SK-N-SH (cell line): ENCODE data around the gene B3GNT7. TPM values are rescaled to one million over a fixed set of nuclear protein-coding genes. Genes with fewer than 3 reads are reported as not detected.

Source experiments
- CTCF ChIA-PET: fragments of 300-600, 350-600 bp; formaldehyde crosslinking; extraction: SDS; loops from one replicate; lab custom pipeline; 2021; lab: Yijun Ruan, JAX
- POLR2A ChIA-PET: fragments of 350-600 bp; sonication (Branson Sonifier 250); formaldehyde crosslinking; extraction: SDS; loops from one replicate; lab custom pipeline; 2020; ENCODE audit warnings: antibody characterized with exemption, inconsistent platforms; lab: Yijun Ruan, JAX
- DNase-seq: peaks from one replicate; pipeline ENCODE4 v3.0.0; 2012
- H2AFZ ChIP-seq: fragments of 200-600 bp; sonication (generic); 2 replicates; pipeline ENCODE4 v1.8.1; 2016; ENCODE audit warnings: antibody characterized with exemption, mild to moderate bottlenecking, low read depth
- H3F3A ChIP-seq: fragments of 200-600 bp; sonication (generic); replicated peaks from 2 replicates; pipeline ENCODE3; 2016; ENCODE audit warnings: antibody characterized with exemption, mild to moderate bottlenecking; ENCODE audit not compliant: insufficient read depth
- H3K27ac ChIP-seq, 2 experiments: fragments of 200-500 bp in 1 of 2; fragments of 200-600 bp in 1 of 2; sonication (Bioruptor generic) in 1 of 2; sonication (generic), shearing (Covaris generic) in 1 of 2; 2 replicates each; pipeline versions ENCODE4 v1.5.1 to v1.6.1; 2014 to 2016; ENCODE audit warnings: low read depth in 2 of 2, inconsistent platforms in 1 of 2, low read length in 1 of 2, mild to moderate bottlenecking in 1 of 2, mixed read lengths in 1 of 2
- H3K27me3 ChIP-seq: fragments of 200-600 bp; sonication (generic), shearing (Covaris generic); 2 replicates; pipeline ENCODE4 v1.6.1; 2016; ENCODE audit warnings: mixed run types; ENCODE audit not compliant: insufficient read depth
- H3K36me3 ChIP-seq, 2 experiments: fragments of 200-500 bp in 1 of 2; fragments of 200-600 bp in 1 of 2; sonication (Bioruptor generic) in 1 of 2; sonication (generic) in 1 of 2; replicated peaks in 1 of 2; 2 replicates each; pipeline versions ENCODE3 to v1.5.1; 2014 to 2016; ENCODE audit warnings: low read length in 1 of 2, mild to moderate bottlenecking in 1 of 2; ENCODE audit not compliant: insufficient read depth in 2 of 2, control insufficient read depth in 1 of 2
- H3K4me1 ChIP-seq, 2 experiments: fragments of 200-500 bp in 1 of 2; fragments of 200-600 bp in 1 of 2; sonication (Bioruptor generic) in 1 of 2; sonication (generic), shearing (Covaris generic) in 1 of 2; 2 replicates each; pipeline versions ENCODE4 v1.5.1 to v1.6.1; 2014 to 2016; ENCODE audit warnings: low read depth in 1 of 2, low read length in 1 of 2, mixed run types in 1 of 2; ENCODE audit not compliant: insufficient read depth in 2 of 2, control insufficient read depth in 1 of 2
- H3K4me2 ChIP-seq: fragments of 200-600 bp; sonication (generic), shearing (Covaris generic); 2 replicates; pipeline ENCODE4 v1.6.1; 2017; ENCODE audit warnings: mixed run types
- H3K4me3 ChIP-seq, 2 experiments: fragments of 200-500 bp in 1 of 2; fragments of 200-600 bp in 1 of 2; sonication (Bioruptor generic) in 1 of 2; sonication (generic), shearing (Covaris generic) in 1 of 2; 2 replicates each; pipeline versions ENCODE4 v1.5.1 to v1.8.1; 2014 to 2016; ENCODE audit warnings: low read depth in 2 of 2, inconsistent platforms in 1 of 2, low read length in 1 of 2, mild to moderate bottlenecking in 1 of 2, mixed read lengths in 1 of 2, moderate library complexity in 1 of 2
- H3K79me2 ChIP-seq: fragments of 200-600 bp; sonication (generic); 2 replicates; pipeline ENCODE4 v1.8.1; 2017; ENCODE audit warnings: mild to moderate bottlenecking; ENCODE audit not compliant: insufficient read depth
- H3K9ac ChIP-seq: fragments of 200-600 bp; sonication (generic); 2 replicates; pipeline ENCODE4 v1.6.1; 2017; ENCODE audit warnings: mixed run types
- H3K9me2 ChIP-seq: fragments of 200-600 bp; sonication (generic); 2 replicates; pipeline ENCODE4 v1.6.1; 2017; ENCODE audit warnings: mixed run types
- H3K9me3 ChIP-seq: fragments of 200-600 bp; sonication (generic); 2 replicates; pipeline ENCODE4 v1.6.1; 2017; ENCODE audit warnings: mixed run types, mild to moderate bottlenecking, moderate library complexity
- H4K20me1 ChIP-seq: fragments of 200-600 bp; sonication (generic); 2 replicates; pipeline ENCODE4 v1.6.1; 2017; ENCODE audit warnings: mild to moderate bottlenecking, mixed run types; ENCODE audit not compliant: insufficient read depth
- CHD2 ChIP-seq: fragments of 150-350 bp; IDR thresholded peaks from 2 replicates; pipeline ENCODE4 v1.6.1; 2018; ENCODE audit warnings: low read length; ENCODE audit not compliant: partially characterized antibody
- ELF1 ChIP-seq: IDR thresholded peaks from 2 replicates; pipeline ENCODE4 v1.4.0; 2012
- EZH2phosphoT487 ChIP-seq: fragments of 200-600 bp; sonication (generic); IDR thresholded peaks from 2 replicates; pipeline ENCODE4 v1.6.1; 2017; ENCODE audit warnings: low read depth, mixed run types, mild to moderate bottlenecking, antibody characterized with exemption, moderate library complexity, borderline replicate concordance
- FOSL2 ChIP-seq: IDR thresholded peaks from 2 replicates; pipeline ENCODE4 v1.4.0; 2012; ENCODE audit warnings: low read depth, mild to moderate bottlenecking, moderate library complexity, borderline replicate concordance
- GATA2 ChIP-seq: sonication (generic); formaldehyde crosslinking; IDR thresholded peaks from 2 replicates; pipeline ENCODE4 v1.5.0; 2020; ENCODE audit warnings: mild to moderate bottlenecking, missing genetic modification reagents
- MEF2A ChIP-seq: IDR thresholded peaks from 2 replicates; pipeline ENCODE4 v1.4.0; 2012; ENCODE audit warnings: low read depth, borderline replicate concordance
- NFIC ChIP-seq: IDR thresholded peaks from 2 replicates; pipeline ENCODE4 v1.4.0; 2012; ENCODE audit warnings: borderline replicate concordance
- POLR2AphosphoS5 ChIP-seq: IDR thresholded peaks from 2 replicates; pipeline ENCODE4 v1.6.1; 2012; ENCODE audit warnings: low read depth, low read length
- RFX5 ChIP-seq: IDR thresholded peaks from 2 replicates; pipeline ENCODE4 v1.6.1; 2012; ENCODE audit warnings: mild to moderate bottlenecking, improper control_type of control experiment, low read length
- RXRA ChIP-seq: IDR thresholded peaks from 2 replicates; pipeline ENCODE4 v1.4.0; 2012; ENCODE audit warnings: low read depth, mild to moderate bottlenecking, borderline replicate concordance
- TAF1 ChIP-seq: IDR thresholded peaks from 2 replicates; pipeline ENCODE4 v1.6.1; 2012; ENCODE audit warnings: low read depth, mild to moderate bottlenecking, low read length, moderate library complexity, borderline replicate concordance
- TCF12 ChIP-seq: IDR thresholded peaks from 2 replicates; pipeline ENCODE4 v1.4.0; 2012
- TEAD4 ChIP-seq: IDR thresholded peaks from 2 replicates; pipeline ENCODE4 v1.4.0; 2012; ENCODE audit warnings: mild to moderate bottlenecking, borderline replicate concordance; ENCODE audit not compliant: insufficient read depth
- YY1 ChIP-seq: IDR thresholded peaks from 2 replicates; pipeline ENCODE4 v1.4.0; 2012; ENCODE audit warnings: low read depth, mild to moderate bottlenecking
- WGBS: methylation state at CpG from one replicate; pipeline ENCODE4 v1.1.6; 2017; ENCODE audit warnings: low lambda C conversion rate; 5-methylcytosine and 5-hydroxymethylcytosine counted together
- polyA plus RNA-seq, 3 experiments: library from polyadenylated mRNA; depleted of rRNA; stranded (reverse); fragments of >200 nt; gene quantifications; 2 replicates each; pipeline ENCODE4 v1.2.3, GENCODE V29; 2012
- TF ChIP-seq, protein P1 (sequence below): fragments of 150-350 bp; IDR thresholded peaks from 2 replicates; pipeline ENCODE4 v1.6.1; 2016; ENCODE audit warnings: mild to moderate bottlenecking, low read depth, low read length
- TF ChIP-seq, protein P2 (sequence below): IDR thresholded peaks from 2 replicates; pipeline ENCODE4 v1.4.0; 2012; ENCODE audit warnings: low read depth, borderline replicate concordance
- TF ChIP-seq, protein P3 (sequence below): fragments of 150-350 bp; IDR thresholded peaks from 2 replicates; pipeline ENCODE4 v1.6.1; 2017; ENCODE audit warnings: antibody characterized with exemption, low read length, low read depth, borderline replicate concordance
- TF ChIP-seq, protein P4 (sequence below): IDR thresholded peaks from 2 replicates; pipeline ENCODE4; 2012
- TF ChIP-seq, protein P5 (sequence below): fragments of 200-600 bp; sonication (generic); IDR thresholded peaks from 2 replicates; pipeline ENCODE4 v1.6.1; 2017; ENCODE audit warnings: antibody characterized with exemption, mild to moderate bottlenecking, moderate library complexity
- TF ChIP-seq, protein P6 (sequence below): IDR thresholded peaks from 2 replicates; pipeline ENCODE4 v1.4.0; 2012; ENCODE audit warnings: low read depth, borderline replicate concordance

The B3GNT7 gene
- polyA plus RNA-seq, 1 of the 3 experiments (the other 2 are of a cell fraction) = 0.12 TPM

DNA sequence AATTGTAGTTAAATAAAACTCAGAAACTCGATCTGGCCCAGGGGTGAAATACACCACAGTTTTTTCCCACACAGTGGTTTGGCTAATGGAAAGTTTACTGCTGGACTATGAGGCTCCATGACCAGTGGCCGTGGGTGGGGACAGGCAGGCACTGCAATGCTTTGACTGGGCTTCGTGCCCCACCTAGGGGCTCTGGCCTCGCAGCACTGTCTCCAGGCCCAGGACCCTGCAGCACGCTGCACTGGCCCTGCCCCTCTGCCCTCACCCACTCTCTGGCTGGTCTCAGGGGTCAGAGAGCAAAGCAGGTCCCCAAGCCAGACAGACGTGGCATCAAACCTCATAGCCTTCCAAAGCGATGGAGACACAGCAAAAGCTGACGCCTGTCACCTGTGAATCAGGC lies 13.4 kb upstream of the B3GNT7 start:
- peaks cover 7% of the 10 kb centered on the region; the same call in 1 of the 2 replicates for H3K9me3 ChIP-seq
- H3K4me2 ChIP-seq = no peak overlapping the region
- H3K9ac ChIP-seq = no peak overlapping the region
- H3K4me1 ChIP-seq = no peaks in the 10 kb centered on the region; a peak in 1 of 4 replicates
- no peak overlapping the region for H2AFZ ChIP-seq
- CTCF ChIA-PET = no interaction called here
- no peaks in the 10 kb centered on the region for H3K27me3 ChIP-seq
- H3K79me2 ChIP-seq = no peaks in the 10 kb centered on the region
- no peaks in the 10 kb centered on the region for H4K20me1 ChIP-seq
- H3K4me3 ChIP-seq = no peak overlapping the region
- H3K27ac ChIP-seq = no peak overlapping the region
- POLR2A ChIA-PET = no interaction called here
- no peak for DNase-seq
- no peaks in the 10 kb centered on the region for H3K9me2 ChIP-seq
- no peaks in the 10 kb centered on the region for H3K36me3 ChIP-seq
- H3F3A ChIP-seq = no peaks in the 10 kb centered on the region
- WGBS = 78% methylated on average over 6 of the region's 8 CpGs
- TF ChIP-seq CHD2 (no peak), TEAD4 (no peak), FOSL2 (no peak), RXRA (no peak), TCF12 (no peak), YY1 (no peak), ELF1 (no peak), EZH2phosphoT487 (no peak), GATA2 (no peak), POLR2AphosphoS5 (no peak), TAF1 (no peak), MEF2A (no peak), RFX5 (no peak), NFIC (no peak)
- TF ChIP-seq, protein P1, sequence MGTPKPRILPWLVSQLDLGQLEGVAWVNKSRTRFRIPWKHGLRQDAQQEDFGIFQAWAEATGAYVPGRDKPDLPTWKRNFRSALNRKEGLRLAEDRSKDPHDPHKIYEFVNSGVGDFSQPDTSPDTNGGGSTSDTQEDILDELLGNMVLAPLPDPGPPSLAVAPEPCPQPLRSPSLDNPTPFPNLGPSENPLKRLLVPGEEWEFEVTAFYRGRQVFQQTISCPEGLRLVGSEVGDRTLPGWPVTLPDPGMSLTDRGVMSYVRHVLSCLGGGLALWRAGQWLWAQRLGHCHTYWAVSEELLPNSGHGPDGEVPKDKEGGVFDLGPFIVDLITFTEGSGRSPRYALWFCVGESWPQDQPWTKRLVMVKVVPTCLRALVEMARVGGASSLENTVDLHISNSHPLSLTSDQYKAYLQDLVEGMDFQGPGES = no peak
- TF ChIP-seq, protein P2, sequence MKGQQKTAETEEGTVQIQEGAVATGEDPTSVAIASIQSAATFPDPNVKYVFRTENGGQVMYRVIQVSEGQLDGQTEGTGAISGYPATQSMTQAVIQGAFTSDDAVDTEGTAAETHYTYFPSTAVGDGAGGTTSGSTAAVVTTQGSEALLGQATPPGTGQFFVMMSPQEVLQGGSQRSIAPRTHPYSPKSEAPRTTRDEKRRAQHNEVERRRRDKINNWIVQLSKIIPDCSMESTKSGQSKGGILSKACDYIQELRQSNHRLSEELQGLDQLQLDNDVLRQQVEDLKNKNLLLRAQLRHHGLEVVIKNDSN = no peak
- TF ChIP-seq, protein P3, sequence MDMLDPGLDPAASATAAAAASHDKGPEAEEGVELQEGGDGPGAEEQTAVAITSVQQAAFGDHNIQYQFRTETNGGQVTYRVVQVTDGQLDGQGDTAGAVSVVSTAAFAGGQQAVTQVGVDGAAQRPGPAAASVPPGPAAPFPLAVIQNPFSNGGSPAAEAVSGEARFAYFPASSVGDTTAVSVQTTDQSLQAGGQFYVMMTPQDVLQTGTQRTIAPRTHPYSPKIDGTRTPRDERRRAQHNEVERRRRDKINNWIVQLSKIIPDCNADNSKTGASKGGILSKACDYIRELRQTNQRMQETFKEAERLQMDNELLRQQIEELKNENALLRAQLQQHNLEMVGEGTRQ = no peak
- TF ChIP-seq, protein P4, sequence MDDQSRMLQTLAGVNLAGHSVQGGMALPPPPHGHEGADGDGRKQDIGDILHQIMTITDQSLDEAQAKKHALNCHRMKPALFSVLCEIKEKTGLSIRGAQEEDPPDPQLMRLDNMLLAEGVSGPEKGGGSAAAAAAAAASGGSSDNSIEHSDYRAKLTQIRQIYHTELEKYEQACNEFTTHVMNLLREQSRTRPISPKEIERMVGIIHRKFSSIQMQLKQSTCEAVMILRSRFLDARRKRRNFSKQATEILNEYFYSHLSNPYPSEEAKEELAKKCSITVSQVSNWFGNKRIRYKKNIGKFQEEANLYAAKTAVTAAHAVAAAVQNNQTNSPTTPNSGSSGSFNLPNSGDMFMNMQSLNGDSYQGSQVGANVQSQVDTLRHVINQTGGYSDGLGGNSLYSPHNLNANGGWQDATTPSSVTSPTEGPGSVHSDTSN = no peak
- TF ChIP-seq, protein P5, sequence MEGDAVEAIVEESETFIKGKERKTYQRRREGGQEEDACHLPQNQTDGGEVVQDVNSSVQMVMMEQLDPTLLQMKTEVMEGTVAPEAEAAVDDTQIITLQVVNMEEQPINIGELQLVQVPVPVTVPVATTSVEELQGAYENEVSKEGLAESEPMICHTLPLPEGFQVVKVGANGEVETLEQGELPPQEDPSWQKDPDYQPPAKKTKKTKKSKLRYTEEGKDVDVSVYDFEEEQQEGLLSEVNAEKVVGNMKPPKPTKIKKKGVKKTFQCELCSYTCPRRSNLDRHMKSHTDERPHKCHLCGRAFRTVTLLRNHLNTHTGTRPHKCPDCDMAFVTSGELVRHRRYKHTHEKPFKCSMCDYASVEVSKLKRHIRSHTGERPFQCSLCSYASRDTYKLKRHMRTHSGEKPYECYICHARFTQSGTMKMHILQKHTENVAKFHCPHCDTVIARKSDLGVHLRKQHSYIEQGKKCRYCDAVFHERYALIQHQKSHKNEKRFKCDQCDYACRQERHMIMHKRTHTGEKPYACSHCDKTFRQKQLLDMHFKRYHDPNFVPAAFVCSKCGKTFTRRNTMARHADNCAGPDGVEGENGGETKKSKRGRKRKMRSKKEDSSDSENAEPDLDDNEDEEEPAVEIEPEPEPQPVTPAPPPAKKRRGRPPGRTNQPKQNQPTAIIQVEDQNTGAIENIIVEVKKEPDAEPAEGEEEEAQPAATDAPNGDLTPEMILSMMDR = no peak
- TF ChIP-seq, protein P6, sequence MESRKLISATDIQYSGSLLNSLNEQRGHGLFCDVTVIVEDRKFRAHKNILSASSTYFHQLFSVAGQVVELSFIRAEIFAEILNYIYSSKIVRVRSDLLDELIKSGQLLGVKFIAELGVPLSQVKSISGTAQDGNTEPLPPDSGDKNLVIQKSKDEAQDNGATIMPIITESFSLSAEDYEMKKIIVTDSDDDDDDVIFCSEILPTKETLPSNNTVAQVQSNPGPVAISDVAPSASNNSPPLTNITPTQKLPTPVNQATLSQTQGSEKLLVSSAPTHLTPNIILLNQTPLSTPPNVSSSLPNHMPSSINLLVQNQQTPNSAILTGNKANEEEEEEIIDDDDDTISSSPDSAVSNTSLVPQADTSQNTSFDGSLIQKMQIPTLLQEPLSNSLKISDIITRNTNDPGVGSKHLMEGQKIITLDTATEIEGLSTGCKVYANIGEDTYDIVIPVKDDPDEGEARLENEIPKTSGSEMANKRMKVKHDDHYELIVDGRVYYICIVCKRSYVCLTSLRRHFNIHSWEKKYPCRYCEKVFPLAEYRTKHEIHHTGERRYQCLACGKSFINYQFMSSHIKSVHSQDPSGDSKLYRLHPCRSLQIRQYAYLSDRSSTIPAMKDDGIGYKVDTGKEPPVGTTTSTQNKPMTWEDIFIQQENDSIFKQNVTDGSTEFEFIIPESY = no peak
